Measurements from ENCODE around the gene TMEM178B. TPM values are rescaled to one million over a fixed set of nuclear protein-coding genes. Genes with fewer than 3 reads are reported as not detected.

The TMEM178B gene
- polyA plus RNA-seq, 1 donor (not counting 4 experiments of a cell fraction or from before 2014, with no cell fraction given): not detected

- Histone ChIP-seq H3K27me3 (ENCODE audit: control insufficient read depth, extremely low read depth, insufficient read depth, low read length) (no peaks in the 10 kb centered on the region), H3K4me1 (ENCODE audit: control insufficient read depth, extremely low read depth, insufficient read depth, low read length) (no peaks in the 10 kb centered on the region), H2AFZ (ENCODE audit: control insufficient read depth, low read length) (no peak overlapping the region), H4K20me1 (ENCODE audit: control insufficient read depth, extremely low read depth, insufficient read depth, low read length) (no peaks in the 10 kb centered on the region), H3K9me1 (ENCODE audit: control insufficient read depth, extremely low read depth, insufficient read depth, low read length) (no peaks in the 10 kb centered on the region), H3K4me2 (ENCODE audit: control insufficient read depth, extremely low read depth, insufficient read depth, low read depth, low read length) (no peak overlapping the region), H3K9me3 (ENCODE audit: control insufficient read depth, low read depth, low read length) (no peaks in the 10 kb centered on the region), H3K4me3 (ENCODE audit: control insufficient read depth in 2 of 3, extremely low read depth in 1 of 3, insufficient read depth in 2 of 3, low read depth in 1 of 3, low read length in 3 of 3) (no peak overlapping the region), H3K9ac (ENCODE audit: control insufficient read depth, extremely low read depth, insufficient read depth, low read length) (no peak overlapping the region), H3K27ac (ENCODE audit: control insufficient read depth, insufficient read depth, low read length) (no peak overlapping the region), H3K79me2 (ENCODE audit: control insufficient read depth, insufficient read depth, low read length) (no peaks in the 10 kb centered on the region), H3K36me3 (ENCODE audit: control insufficient read depth in 2 of 2, extremely low read depth in 1 of 2, insufficient read depth in 2 of 2, low read length in 2 of 2) (no peaks in the 10 kb centered on the region)
- no peak for FAIRE-seq
- no peak for DNase-seq (ENCODE audit: low read depth, low spot score)
- TF ChIP-seq CTCF (optimal IDR thresholded peaks at IDR 0.05 in 1 of 3, IDR thresholded peaks at IDR 0.05 in 1 of 3, conservative IDR thresholded peaks at IDR 0.05 in 1 of 3; ENCODE audit: extremely low read depth in 1 of 3, insufficient read depth in 2 of 3, low read length in 3 of 3) (no peak), EZH2 (IDR thresholded peaks at IDR 0.05; ENCODE audit: low read length) (no peak)
- dilution Hi-C loops (cut with MboI; ENCODE audit: extremely low pct_ligation_motif_present, low sequenced_read_pairs): no loop called here
Measured at GRCh38 chr7:141478845-141479244, 405.0 kb downstream of the TMEM178B start.

- FAIRE-seq: no peak
- Histone ChIP-seq H3K4me1 (ENCODE audit: control insufficient read depth, extremely low read depth, insufficient read depth, low read length) (no peaks in the 10 kb centered on the region), H3K79me2 (ENCODE audit: control insufficient read depth, insufficient read depth, low read length) (no peaks in the 10 kb centered on the region), H3K9me1 (ENCODE audit: control insufficient read depth, extremely low read depth, insufficient read depth, low read length) (no peaks in the 10 kb centered on the region), H3K9ac (ENCODE audit: control insufficient read depth, extremely low read depth, insufficient read depth, low read length) (no peak overlapping the region), H3K4me3 (ENCODE audit: control insufficient read depth in 2 of 3, extremely low read depth in 1 of 3, insufficient read depth in 2 of 3, low read depth in 1 of 3, low read length in 3 of 3) (no peak overlapping the region), H3K36me3 (ENCODE audit: control insufficient read depth in 2 of 2, extremely low read depth in 1 of 2, insufficient read depth in 2 of 2, low read length in 2 of 2) (no peaks in the 10 kb centered on the region), H3K9me3 (ENCODE audit: control insufficient read depth, low read depth, low read length) (no peaks in the 10 kb centered on the region), H3K27ac (ENCODE audit: control insufficient read depth, insufficient read depth, low read length) (no peak overlapping the region), H2AFZ (ENCODE audit: control insufficient read depth, low read length) (no peak overlapping the region), H3K27me3 (ENCODE audit: control insufficient read depth, extremely low read depth, insufficient read depth, low read length) (no peaks in the 10 kb centered on the region), H3K4me2 (ENCODE audit: control insufficient read depth, extremely low read depth, insufficient read depth, low read depth, low read length) (no peak overlapping the region), H4K20me1 (ENCODE audit: control insufficient read depth, extremely low read depth, insufficient read depth, low read length) (no peaks in the 10 kb centered on the region)
- no peak for DNase-seq (ENCODE audit: low read depth, low spot score)
- dilution Hi-C loops (cut with MboI; ENCODE audit: extremely low pct_ligation_motif_present, low sequenced_read_pairs): no loop called here
- no peak for TF ChIP-seq CTCF (optimal IDR thresholded peaks at IDR 0.05 in 1 of 3, IDR thresholded peaks at IDR 0.05 in 1 of 3, conservative IDR thresholded peaks at IDR 0.05 in 1 of 3; ENCODE audit: extremely low read depth in 1 of 3, insufficient read depth in 2 of 3, low read length in 3 of 3)
- TF ChIP-seq EZH2 (IDR thresholded peaks at IDR 0.05; ENCODE audit: low read length): no peak
Measured at GRCh38 chr7:141480953-141481352, 407.1 kb downstream of the TMEM178B start.
